H54 (cell line): ENCODE results near the gene LPAR6.
A peak's percentile ranks its signal among the peaks of the same experiment; 100 is the strongest.
"Not testable (repeated sequence)": the region's sequence is repeated elsewhere in the genome, so short reads cannot be mapped to it uniquely, and the experiment has no call there.

Experiments used
- DNase-seq: peaks from one replicate; pipeline ENCODE4 v3.0.0; 2011; ENCODE audit warnings: low spot score, mixed read lengths; ENCODE audit not compliant: insufficient read length
- FAIRE-seq: peaks from 3 replicates; lab custom pipeline; 2011; peaks lifted over from hg19 to GRCh38; lab: Jason Lieb, UNC
- POLR2A ChIP-seq: IDR thresholded peaks from 2 replicates; pipeline ENCODE4 v1.6.1; 2011; ENCODE audit warnings: low read depth, mild to moderate bottlenecking, low read length

LPAR6 gene

GRCh38 chr13:48431431-48431830 lies 18.5 kb upstream of the LPAR6 start:
- TF ChIP-seq POLR2A = no peak
- DNase-seq = no peak
- FAIRE-seq = no peak

DNA sequence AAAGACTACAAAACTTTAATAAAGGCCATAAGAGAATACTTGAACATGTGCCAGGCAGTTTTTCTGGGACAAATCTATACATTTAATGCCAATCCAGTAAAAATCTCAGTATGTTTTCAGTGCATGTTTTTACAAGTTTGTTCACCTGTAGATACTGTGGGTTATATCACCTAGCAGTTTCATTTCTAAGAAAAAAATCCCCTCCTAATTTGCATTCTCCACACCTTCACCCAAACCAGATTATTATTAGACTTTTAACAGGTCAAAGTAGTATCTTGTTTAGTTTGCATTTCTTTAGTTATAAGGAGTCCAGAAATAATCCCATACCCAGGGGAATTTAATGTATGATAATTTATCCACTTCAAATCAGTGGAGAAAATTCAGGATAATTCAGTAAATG lies 17.0 kb upstream of the LPAR6 start:
- DNase-seq (no peak), FAIRE-seq (no peak)
- no peak for TF ChIP-seq POLR2A

- FAIRE-seq (no peak), DNase-seq (no peak)
- no peak for TF ChIP-seq POLR2A
Observed at GRCh38 chr13:48429036-48429435, 16.1 kb upstream of the LPAR6 start.

GRCh38 chr13:48426755-48427298 lies 13.9 kb upstream of the LPAR6 start:
- DNase-seq, FAIRE-seq: not testable (repeated sequence)

DNA sequence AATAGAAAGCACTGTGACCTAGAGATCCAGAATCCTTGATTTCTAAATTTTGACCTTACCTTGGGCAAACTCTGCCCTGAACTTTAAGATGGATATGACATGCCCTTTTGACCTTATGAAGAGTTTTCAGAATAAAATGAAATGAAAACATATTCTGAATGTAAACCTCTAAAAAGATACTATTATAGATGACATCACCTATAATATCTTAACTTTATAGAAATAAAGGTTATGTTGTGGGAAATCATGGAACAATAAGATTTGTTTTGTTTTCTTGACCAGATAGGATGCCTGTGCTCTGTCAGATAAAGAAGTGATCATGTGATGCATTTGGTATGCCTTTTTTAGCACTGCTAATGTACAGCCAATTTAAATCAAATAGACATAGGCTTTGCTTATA lies 13.1 kb upstream of the LPAR6 start:
- DNase-seq = no peak
- FAIRE-seq = no peak
- TF ChIP-seq POLR2A = no peak

GRCh38 chr13:48424212-48424611 lies 11.3 kb upstream of the LPAR6 start:
- no peak for TF ChIP-seq POLR2A
- DNase-seq (no peak), FAIRE-seq (no peak)

GRCh38 chr13:48422003-48422402 lies 9.1 kb upstream of the LPAR6 start:
- FAIRE-seq, DNase-seq: not testable (repeated sequence)

DNA sequence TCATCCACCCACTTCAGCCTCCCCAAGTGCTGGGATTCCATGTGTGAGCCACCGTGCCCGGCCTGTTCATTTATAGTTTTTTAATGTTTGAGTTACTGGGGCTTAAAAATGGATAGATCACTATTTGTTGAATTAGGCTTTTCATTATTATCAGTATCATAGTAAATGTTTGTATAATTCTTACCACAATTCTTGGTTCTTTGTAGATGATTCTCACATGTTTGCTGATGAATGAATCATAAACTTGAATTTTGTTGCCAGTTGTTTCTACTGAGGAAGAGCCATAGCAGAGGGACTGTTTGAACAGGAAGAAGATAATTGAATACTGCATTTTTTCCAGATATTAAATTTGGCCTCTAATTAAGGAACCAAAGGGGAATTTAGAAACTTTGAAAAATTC lies 2.6 kb upstream of the LPAR6 start:
- DNase-seq (no peak), FAIRE-seq (no peak)
- TF ChIP-seq POLR2A = no peak

- no peak for FAIRE-seq
- no peak for TF ChIP-seq POLR2A
- DNase-seq = no peak
Observed at GRCh38 chr13:48414501-48414900, 1.6 kb upstream of the LPAR6 start.

GRCh38 chr13:48411841-48412531 lies 927 bp downstream of the LPAR6 start:
- peak; percentile 11 for FAIRE-seq

DNA sequence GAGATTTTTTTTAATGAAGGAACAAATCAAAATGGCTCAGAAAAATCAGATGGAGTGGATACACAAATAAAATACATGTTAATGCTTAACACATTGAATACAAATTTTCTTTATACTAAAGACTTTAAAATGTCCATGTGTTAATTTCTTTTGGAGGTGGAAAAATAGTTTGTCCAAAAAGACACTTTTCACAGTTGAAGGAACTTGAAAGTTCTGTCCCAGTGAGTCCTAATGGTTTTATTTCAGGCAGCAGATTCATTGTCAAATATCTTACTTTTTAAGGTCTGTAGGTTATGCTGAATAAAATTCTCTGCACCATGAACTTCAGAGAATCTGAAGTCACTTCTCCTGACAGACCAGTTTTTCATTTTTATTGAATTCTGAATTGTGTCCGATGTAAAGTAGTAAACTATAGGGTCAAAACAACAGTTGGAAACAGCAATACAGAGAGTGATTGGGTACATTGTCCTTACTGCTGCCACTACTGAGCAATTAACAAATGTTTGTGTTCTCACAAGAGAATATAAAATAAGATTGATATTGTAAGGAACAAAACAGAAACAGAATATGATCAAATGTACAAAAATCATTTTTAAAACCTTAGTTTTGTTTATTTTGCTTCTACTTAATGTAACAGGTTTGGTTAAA lies 1.6 kb downstream of the LPAR6 start:
- no peak for FAIRE-seq
- no peak for DNase-seq
- no peak for TF ChIP-seq POLR2A

More at GRCh38 chr13:48411841-48412531, 927 bp downstream of the LPAR6 start:
- no peak for DNase-seq
- TF ChIP-seq POLR2A = no peak

- no peak for DNase-seq
- no peak for TF ChIP-seq POLR2A
- no peak for FAIRE-seq
Observed at GRCh38 chr13:48410199-48410598, 2.7 kb downstream of the LPAR6 start.

DNA sequence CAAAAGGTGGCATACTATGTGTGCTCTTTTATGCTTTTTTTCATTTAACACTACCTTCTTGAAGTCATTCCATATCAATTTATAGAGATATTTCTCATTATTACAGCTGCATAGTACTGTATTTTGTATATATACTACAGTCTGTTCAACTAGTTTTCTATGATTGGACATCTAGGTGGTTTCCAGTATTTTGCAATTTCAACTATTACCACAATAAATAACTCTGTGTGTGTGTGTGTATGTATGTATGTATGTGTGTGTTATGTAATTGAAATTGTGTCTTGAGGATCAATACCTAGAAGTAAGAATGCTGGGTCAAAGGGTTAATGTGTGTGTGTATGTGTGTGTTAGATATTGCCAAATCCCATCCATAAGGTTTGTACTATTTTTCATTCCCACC lies 7.0 kb downstream of the LPAR6 start:
- no peak for TF ChIP-seq POLR2A
- no peak for FAIRE-seq
- no peak for DNase-seq

- FAIRE-seq = no peak
- DNase-seq = no peak
- TF ChIP-seq POLR2A = no peak
Observed at GRCh38 chr13:48404952-48405351, 8.0 kb downstream of the LPAR6 start.

GRCh38 chr13:48403913-48404312 lies 9.0 kb downstream of the LPAR6 start:
- DNase-seq (no peak), FAIRE-seq (no peak)
- TF ChIP-seq POLR2A = no peak

GRCh38 chr13:48403151-48403631 lies 9.7 kb downstream of the LPAR6 start:
- no peak for TF ChIP-seq POLR2A
- FAIRE-seq (no peak), DNase-seq (no peak)
